BE2C (cell line): ENCODE data around the gene ADCY5.

Experiments
- DNase-seq: peaks from one replicate; pipeline ENCODE4 v3.0.0-alpha.2; 2020
- H3K27me3 ChIP-seq: fragments of 250-450 bp; sonication (Bioruptor Pico); 2 replicates; pipeline ENCODE4 v1.5.1; 2020; ENCODE audit warnings: mild to moderate bottlenecking
- H3K36me3 ChIP-seq: fragments of 250-450 bp; sonication (Bioruptor Pico); 2 replicates; pipeline ENCODE4 v1.5.1; 2020; ENCODE audit warnings: mild to moderate bottlenecking
- H3K4me1 ChIP-seq: fragments of 250-450 bp; sonication (Bioruptor Pico); 2 replicates; pipeline ENCODE4 v1.5.1; 2020
- H3K4me3 ChIP-seq: 2 replicates; pipeline ENCODE4 v1.5.1; 2011; ENCODE audit warnings: low read depth, low read length
- H3K9me3 ChIP-seq: fragments of 250-450 bp; sonication (Bioruptor Pico); 2 replicates; pipeline ENCODE4 v1.5.1; 2020
- CTCF ChIP-seq: IDR thresholded peaks from 2 replicates; pipeline ENCODE4 v1.5.1; 2012; ENCODE audit warnings: mild to moderate bottlenecking, low read depth, low read length

The ADCY5 gene

GRCh38 chr3:123377243-123377740, 71.6 kb downstream of the ADCY5 start:
- DNase-seq = no peak
- Histone ChIP-seq H3K9me3 (no peaks in the 10 kb centered on the region), H3K4me3 (no peak overlapping the region), H3K27me3 (no peaks in the 10 kb centered on the region), H3K36me3 (no peaks in the 10 kb centered on the region), H3K4me1 (no peaks in the 10 kb centered on the region)
- TF ChIP-seq CTCF = no peak

- TF ChIP-seq CTCF = no peak
Observed at GRCh38 chr3:123376451-123377242, 72.2 kb downstream of the ADCY5 start.

GRCh38 chr3:123375014-123375940, 73.6 kb downstream of the ADCY5 start:
- H3K27me3 ChIP-seq = no peaks in the 10 kb centered on the region
- no peaks in the 10 kb centered on the region for H3K4me1 ChIP-seq
- DNase-seq = no peak
- no peaks in the 10 kb centered on the region for H3K36me3 ChIP-seq
- no peak overlapping the region for H3K4me3 ChIP-seq
- H3K9me3 ChIP-seq = no peaks in the 10 kb centered on the region
- TF ChIP-seq CTCF = 0 out of 2 replicates have a peak, but pooled peaks have one; percentile 6

More at GRCh38 chr3:123376451-123377242, 72.2 kb downstream of the ADCY5 start:
- no peaks in the 10 kb centered on the region for H3K4me1 ChIP-seq
- no peak overlapping the region for H3K4me3 ChIP-seq
- no peaks in the 10 kb centered on the region for H3K36me3 ChIP-seq
- H3K27me3 ChIP-seq = no peaks in the 10 kb centered on the region
- no peak for DNase-seq
- H3K9me3 ChIP-seq = no peaks in the 10 kb centered on the region

- no peaks in the 10 kb centered on the region for H3K4me1 ChIP-seq
Observed at GRCh38 chr3:123374016-123374415, 74.9 kb downstream of the ADCY5 start.

GRCh38 chr3:123373474-123373987, 75.4 kb downstream of the ADCY5 start:
- no peak for TF ChIP-seq CTCF
- Histone ChIP-seq H3K27me3 (no peaks in the 10 kb centered on the region), H3K4me3 (no peak overlapping the region), H3K4me1 (no peaks in the 10 kb centered on the region), H3K9me3 (no peaks in the 10 kb centered on the region), H3K36me3 (no peaks in the 10 kb centered on the region)
- DNase-seq = no peak

More at GRCh38 chr3:123374016-123374415, 74.9 kb downstream of the ADCY5 start:
- H3K4me3 ChIP-seq = no peak overlapping the region
- no peak for DNase-seq
- TF ChIP-seq CTCF = no peak
- H3K27me3 ChIP-seq = no peaks in the 10 kb centered on the region
- no peaks in the 10 kb centered on the region for H3K36me3 ChIP-seq
- no peaks in the 10 kb centered on the region for H3K9me3 ChIP-seq
